ENCODE results near the gene RCC2.

RCC2 gene

GRCh38 chr1:17372955-17373354, 66.5 kb downstream of the RCC2 start:
- H4K20me1 ChIP-seq (ENCODE audit: insufficient read depth, low read length), result no peaks in the 10 kb centered on the region
- H3K9me3 ChIP-seq (ENCODE audit: low read length), result no peaks in the 10 kb centered on the region
- no peaks in the 10 kb centered on the region for H3K79me2 ChIP-seq (ENCODE audit: insufficient read depth, low read length)
- H3K36me3 ChIP-seq (ENCODE audit: insufficient read depth, low read length), result no peaks in the 10 kb centered on the region
- H3K27me3 ChIP-seq (ENCODE audit: insufficient read depth, low read length), result peaks cover 11% of the 10 kb centered on the region; the same call in 1 of the 2 replicates
- no peak overlapping the region for H3K4me3 ChIP-seq (ENCODE audit: low read depth, low read length, poor library complexity, severe bottlenecking)
- H3K4me2 ChIP-seq (ENCODE audit: low read length), result no peak overlapping the region
- no peaks in the 10 kb centered on the region for H3F3A ChIP-seq (ENCODE audit: insufficient read depth, low read length)
- no peak for TF ChIP-seq EZH2 (IDR thresholded peaks at IDR 0.05; ENCODE audit: borderline replicate concordance, low read length)
- TF ChIP-seq, protein P1, sequence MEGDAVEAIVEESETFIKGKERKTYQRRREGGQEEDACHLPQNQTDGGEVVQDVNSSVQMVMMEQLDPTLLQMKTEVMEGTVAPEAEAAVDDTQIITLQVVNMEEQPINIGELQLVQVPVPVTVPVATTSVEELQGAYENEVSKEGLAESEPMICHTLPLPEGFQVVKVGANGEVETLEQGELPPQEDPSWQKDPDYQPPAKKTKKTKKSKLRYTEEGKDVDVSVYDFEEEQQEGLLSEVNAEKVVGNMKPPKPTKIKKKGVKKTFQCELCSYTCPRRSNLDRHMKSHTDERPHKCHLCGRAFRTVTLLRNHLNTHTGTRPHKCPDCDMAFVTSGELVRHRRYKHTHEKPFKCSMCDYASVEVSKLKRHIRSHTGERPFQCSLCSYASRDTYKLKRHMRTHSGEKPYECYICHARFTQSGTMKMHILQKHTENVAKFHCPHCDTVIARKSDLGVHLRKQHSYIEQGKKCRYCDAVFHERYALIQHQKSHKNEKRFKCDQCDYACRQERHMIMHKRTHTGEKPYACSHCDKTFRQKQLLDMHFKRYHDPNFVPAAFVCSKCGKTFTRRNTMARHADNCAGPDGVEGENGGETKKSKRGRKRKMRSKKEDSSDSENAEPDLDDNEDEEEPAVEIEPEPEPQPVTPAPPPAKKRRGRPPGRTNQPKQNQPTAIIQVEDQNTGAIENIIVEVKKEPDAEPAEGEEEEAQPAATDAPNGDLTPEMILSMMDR (IDR thresholded peaks at IDR 0.05; ENCODE audit: low read length), result no peak
- H2AFZ ChIP-seq (ENCODE audit: low read length), result no peak overlapping the region
- no peak overlapping the region for H3K27ac ChIP-seq (ENCODE audit: low read depth, low read length, poor library complexity, severe bottlenecking)
- no peak overlapping the region for H3K9ac ChIP-seq (ENCODE audit: low read length)
- no peaks in the 10 kb centered on the region for H3K4me1 ChIP-seq (ENCODE audit: insufficient read depth, low read length, severe bottlenecking)
- H3K9me2 ChIP-seq (ENCODE audit: low read depth, low read length), result no peaks in the 10 kb centered on the region

- Histone ChIP-seq H3K9me2 (ENCODE audit: low read depth, low read length) (no peaks in the 10 kb centered on the region), H3K4me1 (ENCODE audit: insufficient read depth, low read length, severe bottlenecking) (no peaks in the 10 kb centered on the region), H2AFZ (ENCODE audit: low read length) (no peak within 1 kb of the TSS), H4K20me1 (ENCODE audit: insufficient read depth, low read length) (no peaks in the 10 kb centered on the region), H3K79me2 (ENCODE audit: insufficient read depth, low read length) (no peaks in the 10 kb centered on the region), H3K27ac (ENCODE audit: low read depth, low read length, poor library complexity, severe bottlenecking) (no peak within 1 kb of the TSS), H3K9ac (ENCODE audit: low read length) (no peak within 1 kb of the TSS), H3K4me3 (ENCODE audit: low read depth, low read length, poor library complexity, severe bottlenecking) (no peak within 1 kb of the TSS), H3K36me3 (ENCODE audit: insufficient read depth, low read length) (no peaks in the 10 kb centered on the region), H3F3A (ENCODE audit: insufficient read depth, low read length) (no peaks in the 10 kb centered on the region), H3K9me3 (ENCODE audit: low read length) (no peaks in the 10 kb centered on the region), H3K4me2 (ENCODE audit: low read length) (no peak within 1 kb of the TSS), H3K27me3 (ENCODE audit: insufficient read depth, low read length) (peaks cover 11% of the 10 kb centered on the region; the same call in 1 of the 2 replicates)
- TF ChIP-seq EZH2 (IDR thresholded peaks at IDR 0.05; ENCODE audit: borderline replicate concordance, low read length), result no peak
- TF ChIP-seq, protein P1 (IDR thresholded peaks at IDR 0.05; ENCODE audit: low read length), result no peak
Observed at GRCh38 chr1:17371896-17372295, 67.6 kb downstream of the RCC2 start, which contains the start of gene PADI6. TSS of gene PADI6 (plus strand) at chr1:17372196. CDS start at chr1:17372246, 50 bp downstream.

DNA sequence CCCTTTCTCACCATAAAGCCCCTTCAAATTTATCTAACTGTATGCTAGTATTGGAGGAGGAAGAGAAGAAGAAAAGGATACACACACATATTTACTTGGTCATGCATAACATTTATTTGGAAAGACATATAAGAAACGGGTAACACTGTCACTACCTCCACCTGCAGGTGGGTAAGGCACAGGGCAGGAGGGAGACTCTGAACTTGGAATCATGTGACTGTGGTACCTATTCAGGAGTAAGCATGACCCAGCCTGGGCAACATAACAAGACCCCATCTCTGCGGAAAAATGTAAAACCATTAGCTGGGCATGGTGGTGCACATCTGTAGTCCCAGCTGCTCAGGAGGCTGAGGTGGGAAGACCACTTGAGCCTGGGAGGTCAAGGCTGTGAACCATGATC, 68.9 kb downstream of the RCC2 start:
- no peak overlapping the region for H2AFZ ChIP-seq (ENCODE audit: low read length)
- H3K4me3 ChIP-seq (ENCODE audit: low read depth, low read length, poor library complexity, severe bottlenecking), result no peak overlapping the region
- H3K9ac ChIP-seq (ENCODE audit: low read length), result no peak overlapping the region
- no peaks in the 10 kb centered on the region for H3F3A ChIP-seq (ENCODE audit: insufficient read depth, low read length)
- no peaks in the 10 kb centered on the region for H3K79me2 ChIP-seq (ENCODE audit: insufficient read depth, low read length)
- H3K27ac ChIP-seq (ENCODE audit: low read depth, low read length, poor library complexity, severe bottlenecking), result no peak overlapping the region
- H3K27me3 ChIP-seq (ENCODE audit: insufficient read depth, low read length), result peaks cover 11% of the 10 kb centered on the region; the same call in 1 of the 2 replicates
- H3K4me2 ChIP-seq (ENCODE audit: low read length), result no peak overlapping the region
- no peaks in the 10 kb centered on the region for H4K20me1 ChIP-seq (ENCODE audit: insufficient read depth, low read length)
- TF ChIP-seq EZH2 (IDR thresholded peaks at IDR 0.05; ENCODE audit: borderline replicate concordance, low read length), result no peak
- TF ChIP-seq, protein P1 (IDR thresholded peaks at IDR 0.05; ENCODE audit: low read length), result peak; percentile 48
- H3K36me3 ChIP-seq (ENCODE audit: insufficient read depth, low read length), result no peaks in the 10 kb centered on the region
- no peaks in the 10 kb centered on the region for H3K9me2 ChIP-seq (ENCODE audit: low read depth, low read length)
- H3K9me3 ChIP-seq (ENCODE audit: low read length), result no peaks in the 10 kb centered on the region
- H3K4me1 ChIP-seq (ENCODE audit: insufficient read depth, low read length, severe bottlenecking), result no peaks in the 10 kb centered on the region

Measured in OCI-LY1 (cell line).